Eye (tissue), 1 donor: ENCODE data around the gene SPAG7.

Experiments used
- DNase-seq: peaks from one replicate; pipeline ENCODE4 v3.0.0-alpha.2; 2015

The SPAG7 gene, protein sequence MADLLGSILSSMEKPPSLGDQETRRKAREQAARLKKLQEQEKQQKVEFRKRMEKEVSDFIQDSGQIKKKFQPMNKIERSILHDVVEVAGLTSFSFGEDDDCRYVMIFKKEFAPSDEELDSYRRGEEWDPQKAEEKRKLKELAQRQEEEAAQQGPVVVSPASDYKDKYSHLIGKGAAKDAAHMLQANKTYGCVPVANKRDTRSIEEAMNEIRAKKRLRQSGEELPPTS

DNA sequence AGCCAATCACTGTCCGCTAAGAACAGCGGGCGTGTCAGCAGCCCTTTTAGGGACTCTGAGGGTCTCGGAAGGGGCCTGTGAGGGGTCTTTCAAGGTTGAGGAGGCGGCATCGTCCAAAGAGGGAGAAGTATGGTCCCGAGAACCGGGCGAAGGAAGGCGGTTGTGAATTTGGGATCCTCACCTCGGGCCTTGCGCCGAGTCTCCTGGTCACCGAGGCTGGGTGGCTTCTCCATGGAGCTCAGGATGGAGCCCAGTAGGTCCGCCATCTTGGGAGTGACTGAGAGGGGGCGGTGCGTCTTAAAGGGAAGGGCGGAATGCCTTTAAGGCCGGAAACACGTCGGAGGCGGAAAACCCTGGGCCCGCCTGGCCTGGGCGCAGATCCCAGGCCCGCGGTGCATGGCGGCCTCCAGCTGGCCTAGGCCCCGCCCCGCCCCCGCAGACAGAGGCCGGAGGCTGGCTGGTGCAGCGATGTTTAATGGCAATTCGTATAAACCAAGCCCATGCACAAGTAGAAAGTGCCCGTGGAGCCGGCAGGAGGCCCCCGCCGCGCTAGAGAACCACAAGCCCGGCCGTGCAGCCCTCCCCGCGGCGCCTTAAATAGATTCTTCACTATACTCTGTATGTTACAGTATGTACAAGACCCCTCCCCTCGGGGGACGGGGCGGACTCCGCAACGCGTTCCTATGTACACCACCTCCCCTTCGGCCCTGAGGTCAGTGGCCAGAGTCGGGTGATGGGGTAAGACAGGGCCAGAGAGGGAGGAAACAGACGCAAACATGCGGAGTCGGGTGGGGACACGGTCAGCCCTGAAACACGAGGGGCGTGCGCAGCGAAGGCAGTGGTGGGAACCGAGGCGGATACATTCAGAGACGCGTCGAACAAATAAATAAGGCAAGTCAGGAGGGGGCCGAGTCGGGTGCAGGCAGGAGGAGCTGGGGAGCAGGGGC is at the start of gene SPAG7:
SPAG7 (minus strand) TSS at position 279 of the 947 bp plus-strand sequence; CDS start at position 266, 13 bp downstream.
- peak; percentile 100 for DNase-seq

DNA sequence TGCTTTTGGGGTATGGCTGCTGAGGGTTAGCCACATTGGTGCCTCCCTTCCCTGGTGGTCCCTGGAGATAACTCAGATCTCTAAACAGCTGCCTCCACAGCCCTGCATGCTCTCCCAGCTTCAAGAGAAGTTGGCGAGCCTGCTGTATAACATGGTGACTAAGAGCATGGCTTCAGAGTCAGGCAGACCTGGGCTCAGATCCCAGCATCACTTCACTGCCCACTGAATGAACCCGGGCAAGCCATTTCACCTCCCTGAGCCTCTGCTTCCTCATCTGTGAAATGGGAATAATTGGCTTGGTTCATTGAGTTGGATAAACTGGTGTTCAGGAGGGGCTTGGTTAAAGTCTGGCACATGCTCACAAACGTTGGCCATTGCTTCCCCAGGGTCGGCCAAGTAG is 46.7 kb upstream of the SPAG7 start:
- no peak for DNase-seq

DNA sequence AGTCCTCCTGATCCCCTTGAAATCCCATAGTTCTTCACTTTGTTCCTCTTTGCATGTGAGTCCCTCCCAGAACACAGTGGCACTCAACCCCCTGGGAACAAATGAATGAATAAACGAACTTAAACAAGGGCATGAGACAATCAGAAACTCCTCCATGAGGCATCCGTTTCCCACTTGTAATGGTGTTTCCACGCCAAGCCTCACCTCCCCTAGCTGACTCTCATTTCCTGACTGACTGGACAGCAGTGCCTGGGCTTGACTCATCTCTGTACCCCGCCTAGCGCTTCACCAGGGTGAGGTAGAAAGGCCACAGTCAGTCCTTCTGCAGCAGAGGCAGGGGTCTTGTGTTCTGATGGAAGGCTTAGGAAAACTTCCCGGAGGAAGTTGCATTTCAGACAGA is 44.3 kb upstream of the SPAG7 start:
- DNase-seq = no peak

DNA sequence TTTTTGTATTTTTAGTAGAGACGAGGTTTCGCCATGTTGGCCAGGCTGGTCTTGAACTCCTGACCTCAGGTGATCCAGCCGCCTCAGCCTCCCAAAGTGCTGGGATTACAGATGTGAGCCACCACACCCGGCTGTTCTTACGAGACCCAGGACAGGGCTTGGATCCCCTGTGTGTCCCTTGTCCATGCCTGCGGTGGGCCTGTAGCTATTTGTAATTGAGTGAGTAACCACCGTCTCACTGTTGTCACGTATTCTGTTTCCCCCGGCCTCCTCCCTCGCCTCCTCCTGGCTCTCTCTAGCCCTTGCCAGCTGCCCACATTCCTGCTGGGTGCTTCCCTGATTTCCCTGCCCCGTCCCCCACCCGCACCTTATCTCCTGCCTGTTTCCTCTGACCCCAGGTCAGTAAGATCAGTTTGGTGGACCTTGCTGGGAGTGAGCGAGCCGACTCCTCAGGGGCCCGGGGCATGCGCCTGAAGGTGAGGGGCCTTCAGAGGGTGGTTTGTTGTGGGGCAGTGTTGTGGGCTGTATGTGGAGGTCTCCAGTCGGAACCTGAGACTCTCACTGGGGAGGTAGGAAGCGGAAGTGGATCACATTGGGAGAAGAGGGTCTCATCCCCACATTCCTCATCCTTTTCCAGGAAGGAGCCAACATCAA is 35.7 kb upstream of the SPAG7 start:
- DNase-seq = no peak

DNA sequence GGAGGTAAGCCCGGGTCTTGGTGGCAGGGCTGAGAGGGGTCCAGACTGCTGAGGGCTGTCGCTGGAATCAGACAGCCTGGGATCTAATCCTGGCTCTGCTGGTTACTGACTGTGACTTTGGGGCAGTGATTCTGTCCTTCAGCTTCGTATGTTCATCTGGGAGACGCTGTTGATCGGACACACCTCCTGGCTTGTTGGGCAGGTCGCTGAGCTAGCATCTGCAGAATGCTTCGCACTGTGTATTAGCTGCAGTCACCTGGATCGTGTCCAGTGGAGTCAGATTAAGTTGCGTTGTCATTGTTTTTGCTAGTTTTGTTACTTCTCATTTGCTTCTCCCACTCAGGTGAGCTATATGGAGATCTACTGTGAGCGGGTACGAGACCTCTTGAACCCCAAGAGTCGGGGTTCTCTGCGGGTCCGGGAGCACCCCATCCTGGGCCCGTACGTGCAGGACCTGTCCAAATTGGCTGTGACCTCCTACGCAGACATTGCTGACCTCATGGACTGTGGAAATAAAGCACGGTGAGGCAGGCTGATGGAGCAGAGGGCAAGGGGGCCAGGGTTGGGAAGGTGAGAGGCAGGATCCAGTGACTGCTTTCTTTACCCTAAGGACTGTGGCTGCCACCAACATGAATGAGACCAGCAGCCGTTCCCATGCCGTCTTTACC is 34.6 kb upstream of the SPAG7 start:
- DNase-seq = no peak

DNA sequence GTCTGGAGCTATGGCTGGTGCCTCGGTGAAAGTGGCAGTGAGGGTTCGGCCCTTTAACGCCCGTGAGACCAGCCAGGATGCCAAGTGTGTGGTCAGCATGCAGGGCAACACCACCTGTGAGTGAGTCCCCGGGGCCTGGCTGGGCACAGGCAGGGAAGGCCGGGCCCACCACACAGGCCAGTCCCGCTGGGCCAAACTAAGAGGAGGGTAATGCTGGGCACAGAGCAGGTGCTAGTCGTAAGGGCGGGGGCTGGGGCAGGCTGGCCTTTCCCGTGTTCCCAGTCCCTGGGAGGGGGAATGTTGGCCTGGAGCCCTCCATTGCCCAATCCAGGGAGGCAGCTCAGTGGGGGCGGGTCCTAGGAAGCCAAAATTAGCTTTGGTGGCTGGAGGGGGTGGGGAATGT is 32.6 kb upstream of the SPAG7 start:
- DNase-seq = no peak

DNA sequence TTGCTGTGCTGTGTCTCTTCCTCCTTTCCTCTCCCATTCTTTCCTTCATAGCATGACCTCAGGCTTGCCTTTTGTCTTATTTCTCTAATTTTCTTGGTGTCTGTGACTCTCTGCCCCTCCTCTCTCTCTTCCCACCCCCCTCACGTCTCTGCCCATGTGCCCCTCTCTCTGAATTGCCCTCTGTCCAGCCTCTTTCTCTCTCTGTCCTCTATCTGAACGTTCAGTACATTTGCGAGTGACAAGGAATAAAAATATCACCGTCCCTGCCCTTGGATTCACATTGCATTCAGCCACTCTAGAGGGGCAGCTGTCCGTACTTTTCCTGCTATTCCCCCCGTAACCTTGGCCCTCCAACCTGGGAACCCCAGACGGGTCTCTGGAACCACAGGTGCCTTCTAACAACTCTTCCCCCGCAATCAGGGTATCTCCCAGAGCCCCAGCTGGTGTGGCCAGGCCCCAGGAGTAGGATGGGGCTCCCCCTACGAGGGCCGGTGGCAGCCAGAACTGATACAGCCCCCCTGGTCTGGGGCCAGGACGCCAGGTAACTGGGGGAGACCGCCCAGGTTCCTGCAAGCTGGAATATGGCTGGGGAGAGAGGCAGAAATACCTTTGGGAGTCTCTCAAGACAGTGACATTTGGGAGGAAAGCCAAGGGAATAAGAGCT is 31.9 kb upstream of the SPAG7 start:
- no peak for DNase-seq

DNA sequence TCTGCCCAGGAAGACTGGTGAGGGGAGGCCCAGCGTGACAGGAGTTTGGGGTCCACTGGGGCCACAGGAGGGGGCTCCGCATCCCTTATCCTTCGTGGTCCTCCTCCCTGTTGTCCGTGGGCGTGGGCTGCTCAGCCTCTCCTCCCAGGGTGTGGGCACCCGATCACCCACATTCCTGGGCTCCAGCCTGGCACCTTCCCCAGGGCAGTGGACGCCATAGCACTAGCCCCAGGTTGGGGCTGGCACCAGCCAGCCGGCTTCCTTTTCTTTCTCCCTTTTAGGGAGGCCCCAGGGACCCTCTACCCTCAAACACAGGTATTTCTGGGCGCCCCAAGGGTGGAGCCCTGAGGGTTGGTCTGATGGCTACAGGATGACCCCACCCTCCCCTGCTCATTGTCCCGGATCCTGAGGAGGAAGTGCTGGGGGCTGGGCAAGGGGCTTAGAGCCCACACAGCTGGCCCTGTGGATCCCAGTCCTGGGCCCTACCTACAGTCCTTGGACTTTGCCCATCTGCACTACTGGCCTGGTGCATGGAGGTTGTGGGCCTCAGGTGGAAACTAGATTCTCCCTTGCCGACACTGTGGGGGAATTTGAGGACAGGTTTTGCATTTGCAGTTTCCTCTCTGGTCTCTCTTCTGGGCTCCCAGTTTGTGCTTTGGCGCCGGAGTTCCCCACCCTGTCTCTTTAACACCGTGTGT is 31.3 kb upstream of the SPAG7 start:
- no peak for DNase-seq

DNA sequence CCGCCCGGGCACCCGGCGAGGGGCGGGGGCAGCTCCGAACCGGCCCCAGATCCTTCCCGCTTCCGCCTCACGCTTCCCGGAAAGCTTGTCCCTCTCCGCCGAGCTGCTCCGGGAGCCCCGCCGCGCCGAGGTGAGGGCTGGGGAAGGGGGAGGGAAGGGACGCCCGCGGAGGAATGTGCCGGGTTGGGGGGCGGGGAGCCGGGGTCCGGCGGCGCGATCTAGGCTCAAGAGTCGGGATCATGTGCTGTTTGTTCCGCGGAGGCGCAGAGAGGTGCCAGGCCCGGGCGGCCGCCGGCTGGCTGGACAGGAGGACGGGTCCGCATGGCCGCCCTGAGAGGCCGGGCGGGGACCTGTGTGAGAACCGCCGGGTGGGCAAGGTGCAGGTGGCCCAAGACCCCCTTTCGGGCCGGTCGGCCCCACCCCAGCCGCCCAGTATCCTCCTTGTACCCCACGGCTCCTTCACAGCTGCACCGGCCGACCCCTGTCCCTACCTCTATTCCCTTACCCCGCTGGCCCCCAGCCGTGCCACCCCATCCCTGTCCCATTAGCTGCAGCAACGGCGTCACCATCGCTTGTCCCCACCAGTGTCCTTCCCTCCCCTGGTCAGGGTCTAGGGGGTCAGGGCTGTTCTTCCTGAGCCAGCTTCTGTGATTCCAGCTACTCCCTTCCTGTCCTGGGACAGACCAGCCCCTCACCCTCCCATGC is 30.6 kb upstream of the SPAG7 start:
- peak; percentile 78 for DNase-seq

DNA sequence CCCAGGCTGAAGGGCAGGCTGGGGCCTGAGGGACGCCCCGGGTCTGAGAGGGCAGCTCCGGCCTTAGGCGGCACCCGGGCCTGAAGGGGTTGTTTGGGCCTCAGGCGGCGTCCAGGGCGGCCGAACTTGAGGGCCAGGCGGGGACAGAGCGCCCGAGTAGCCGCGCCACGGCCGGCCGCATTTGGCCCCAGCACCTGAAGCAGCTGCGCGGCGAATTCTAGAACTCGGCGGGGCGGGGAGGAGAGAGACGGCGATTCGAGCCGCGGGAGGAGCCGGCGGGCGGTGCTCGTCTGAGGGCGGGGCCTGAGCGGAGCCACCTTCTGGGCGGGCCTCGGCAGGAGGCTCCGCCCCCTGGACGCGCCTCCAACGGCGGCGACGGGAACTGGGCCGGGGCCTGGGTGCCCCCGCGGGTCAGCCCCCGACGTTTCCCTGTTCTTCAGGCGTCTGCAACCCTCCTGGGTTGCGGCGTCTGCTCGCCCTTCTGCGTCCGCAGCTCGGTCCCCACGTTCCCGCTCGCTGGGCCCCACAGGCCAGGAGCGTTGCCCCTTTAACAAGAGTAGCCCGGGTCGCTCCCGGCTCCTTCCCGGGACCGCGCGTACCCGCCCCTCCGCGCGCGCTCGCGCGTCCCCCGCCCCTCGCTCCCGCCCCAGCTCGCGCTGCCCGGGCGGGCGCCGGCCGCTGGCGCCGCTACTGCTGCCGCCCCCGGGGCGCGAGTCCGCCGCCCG is 29.8 kb upstream of the SPAG7 start, which contains the start of the genes INCA1 and KIF1C:
INCA1 (minus strand) TSS at position 221 of the 725 bp plus-strand sequence. CDS start 3,085 bp downstream, outside the sequence.
KIF1C (plus strand) TSS at position 649 of the 725 bp plus-strand sequence. CDS start 2,297 bp downstream, outside the sequence.
- DNase-seq = peak; percentile 97

DNA sequence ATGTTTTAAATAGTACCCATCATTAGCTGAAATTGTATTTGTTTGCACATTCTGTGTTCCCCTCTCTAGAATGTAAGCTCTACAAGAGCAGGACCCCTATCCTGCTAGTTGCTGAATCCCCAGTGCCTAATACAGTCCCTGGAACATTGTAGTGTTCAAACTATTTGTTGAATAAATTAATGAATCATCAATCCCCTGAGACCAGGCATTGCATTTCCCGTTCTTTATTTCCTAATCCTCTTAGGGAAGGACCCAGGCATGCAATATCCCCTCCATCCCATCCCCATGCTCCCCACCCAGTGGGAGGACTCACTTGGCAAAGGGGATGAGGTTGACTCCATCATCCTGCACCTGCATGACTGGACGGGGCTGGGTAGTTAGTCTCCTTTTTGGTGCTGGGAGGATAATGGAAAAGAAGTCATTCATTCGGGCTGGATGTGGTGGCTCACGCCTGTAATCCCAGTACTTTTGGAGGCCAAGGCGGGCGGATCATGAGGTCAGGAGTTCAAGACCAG is 26.5 kb upstream of the SPAG7 start:
- no peak for DNase-seq

DNA sequence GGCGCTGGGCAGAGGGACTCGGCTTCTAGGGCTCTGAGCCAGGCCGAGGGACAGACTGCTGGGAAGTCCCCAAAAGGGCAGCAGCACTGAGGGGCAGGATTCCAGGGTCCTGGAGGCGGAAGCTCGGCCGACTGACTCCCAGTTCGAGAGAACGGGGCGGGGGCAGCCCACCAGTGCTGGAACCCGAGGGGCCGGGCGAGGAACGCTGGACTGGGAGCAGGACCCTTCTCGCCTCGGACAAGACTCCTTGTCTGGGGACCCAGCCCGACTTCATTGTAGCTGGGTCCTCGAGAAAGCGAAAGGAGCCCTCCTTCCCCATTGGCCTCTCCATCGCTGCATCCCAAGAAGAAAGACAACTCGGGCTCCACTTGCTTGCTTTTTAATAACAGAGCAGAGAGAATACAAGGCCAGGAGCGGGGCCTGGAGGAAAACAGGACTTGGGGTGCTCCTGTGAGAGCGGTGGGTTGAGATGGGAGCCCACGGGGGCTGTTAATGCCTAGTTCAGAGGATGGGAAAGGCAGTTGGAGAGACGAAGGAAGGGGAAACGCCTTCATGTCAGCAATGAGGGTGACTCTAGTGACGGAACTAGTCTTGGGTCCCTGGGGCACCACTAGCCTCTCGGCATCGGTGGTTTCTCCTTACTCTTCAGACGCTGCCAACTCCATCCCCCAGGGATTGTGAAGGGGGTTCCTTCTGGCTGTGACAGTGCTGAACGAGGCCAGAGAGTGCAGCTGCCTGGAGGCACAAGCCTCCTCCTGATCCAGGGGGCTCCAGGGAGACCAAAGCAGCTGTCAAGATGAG is 20.4 kb upstream of the SPAG7 start:
- no peak for DNase-seq

DNA sequence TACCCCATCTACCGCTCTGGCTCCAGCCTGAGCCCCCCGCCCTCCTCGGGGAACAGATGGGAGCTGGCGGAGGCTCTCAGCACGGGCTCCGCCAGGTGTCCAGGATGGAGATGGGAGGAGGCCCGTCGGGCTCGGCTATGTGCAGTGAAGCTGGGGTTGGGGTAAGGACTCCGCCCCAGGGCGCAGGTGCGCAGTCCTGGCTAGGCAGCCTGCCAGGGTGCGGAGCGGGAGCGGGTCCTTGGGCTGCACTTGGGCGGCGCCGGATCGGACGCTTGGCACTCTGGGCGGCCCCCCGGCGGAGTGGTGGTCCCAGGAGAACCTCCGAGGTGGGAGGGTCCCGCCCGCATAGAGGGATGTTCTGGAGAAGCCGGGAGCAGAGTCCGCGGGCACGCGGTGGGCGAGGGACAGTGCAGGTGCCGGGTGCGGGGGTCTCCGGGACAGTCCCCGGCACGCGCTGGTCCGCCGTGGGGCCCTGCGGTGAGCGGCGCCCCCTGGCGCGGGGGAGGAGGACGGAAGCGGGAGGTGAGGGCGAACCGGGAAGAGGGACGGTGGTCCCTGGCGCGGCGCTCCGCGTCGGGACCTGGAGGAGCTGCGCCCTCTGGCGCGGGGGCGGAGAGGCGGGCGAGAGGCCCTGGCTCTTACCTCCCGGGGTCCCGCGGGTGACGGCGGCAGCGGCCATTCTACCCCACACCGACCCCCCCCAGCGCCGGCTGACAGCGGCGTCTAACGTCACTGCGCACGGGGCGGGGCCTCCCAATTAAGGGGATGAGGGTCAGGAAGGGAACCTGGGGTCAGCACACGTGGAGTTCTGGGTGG is 19.5 kb upstream of the SPAG7 start, which contains the start of gene CAMTA2:
CAMTA2 (minus strand) TSS at position 725 of the 816 bp plus-strand sequence. CDS start 1,453 bp downstream, outside the sequence.
- peak; percentile 92 for DNase-seq

DNA sequence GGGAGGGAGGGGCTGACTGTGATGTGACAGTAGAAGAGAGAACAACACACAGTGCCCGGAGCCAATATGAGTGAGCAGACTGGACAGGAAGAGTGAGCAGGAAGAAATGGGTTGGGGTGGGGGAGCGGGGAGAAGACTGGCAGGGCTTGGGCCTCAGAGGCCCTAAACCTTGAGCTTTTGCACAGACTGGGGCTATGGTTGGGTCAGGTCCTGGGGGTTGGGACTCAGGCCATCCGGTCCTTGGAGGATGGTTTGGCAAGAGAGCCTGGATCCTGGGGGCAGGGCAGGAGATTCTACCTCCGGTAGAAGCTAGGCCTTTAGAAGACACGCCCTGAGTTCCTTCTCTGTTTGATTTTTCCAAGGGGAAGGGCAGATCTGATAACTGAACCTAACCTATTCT is 18.8 kb upstream of the SPAG7 start:
- DNase-seq = no peak

DNA sequence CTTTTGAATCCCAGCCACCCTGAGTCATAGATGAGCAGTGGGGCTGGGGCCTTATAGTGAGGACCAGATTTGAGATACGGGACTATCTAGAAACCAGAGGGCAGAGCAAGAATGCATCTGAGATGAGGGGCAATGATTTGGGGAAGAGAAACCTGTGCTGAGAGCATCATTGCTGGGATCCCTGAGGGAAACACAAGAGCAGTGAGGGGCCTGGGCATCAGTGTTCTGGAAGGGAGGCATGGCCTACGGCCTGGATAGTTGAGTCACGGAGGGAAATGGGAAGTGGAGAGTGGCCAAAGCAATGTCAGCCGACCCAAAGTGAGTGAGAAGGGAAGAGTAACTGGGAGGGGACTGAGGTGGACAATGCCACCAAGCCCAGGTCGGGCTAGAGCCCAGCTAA is 14.7 kb upstream of the SPAG7 start:
- no peak for DNase-seq

DNA sequence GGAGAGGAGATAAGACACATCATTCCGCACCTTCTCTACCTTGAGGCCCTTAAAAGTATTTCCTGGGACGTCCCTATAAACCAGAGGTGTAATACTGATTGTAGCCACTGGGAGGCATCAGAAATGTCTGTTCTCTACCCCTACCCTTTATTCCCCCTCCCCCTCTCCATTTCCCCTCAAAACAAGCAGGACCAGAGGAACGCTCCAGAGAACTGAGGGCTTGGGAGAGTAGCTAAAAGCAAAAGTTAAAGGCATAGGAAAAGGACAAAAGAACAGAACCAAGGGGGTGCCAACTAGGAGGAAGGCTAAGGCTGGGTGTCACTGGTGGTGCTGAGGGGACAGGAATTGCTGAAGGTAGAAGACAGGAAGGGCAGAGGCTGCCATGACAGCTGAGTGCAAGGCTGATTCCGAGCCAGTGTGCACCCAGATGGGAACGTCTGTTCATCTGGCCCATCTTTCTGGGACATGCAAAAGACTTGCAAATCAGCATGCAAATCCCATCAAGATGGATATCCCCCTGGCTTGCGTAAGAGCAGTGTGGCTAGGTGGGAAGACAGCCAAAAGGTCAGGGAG is 13.1 kb upstream of the SPAG7 start:
- peak; percentile 93 for DNase-seq

DNA sequence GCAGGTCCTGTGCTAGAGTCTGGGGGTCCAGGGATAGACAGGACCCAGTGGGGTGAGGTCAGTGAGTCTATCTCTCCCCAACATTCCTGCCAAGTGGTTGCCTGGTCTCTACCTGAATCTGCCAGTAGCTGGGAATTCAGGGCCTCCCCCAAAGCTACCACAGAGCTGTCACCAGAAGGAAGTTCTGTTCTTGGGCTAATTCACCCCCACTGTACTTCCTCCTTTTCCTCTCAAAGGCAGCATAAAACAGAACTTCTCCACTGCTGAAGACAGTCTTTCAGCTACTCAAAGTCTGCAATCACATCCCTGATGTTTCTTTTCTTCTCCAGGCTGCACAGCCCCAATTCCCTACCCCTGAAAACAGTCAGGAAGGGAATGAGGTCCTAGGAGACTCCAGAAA is 11.1 kb upstream of the SPAG7 start:
- DNase-seq = no peak
